ENCODE data around the gene TMEM30B. TPM values are rescaled to one million over a fixed set of nuclear protein-coding genes. Genes with fewer than 3 reads are reported as not detected.
A peak's percentile ranks its signal among the peaks of the same experiment; 100 is the strongest.
"Not testable (repeated sequence)": the region's sequence is repeated elsewhere in the genome, so short reads cannot be mapped to it uniquely, and the experiment has no call there.

Gene TMEM30B
- total RNA-seq, 4 donors from 2014 or later: 15.6 to 47.6 (median 39.9) TPM

- WGBS, 2 donors: 83% methylated on average over 4 of the region's 4 CpGs
- H3K4me1 ChIP-seq: no peaks in the 10 kb centered on the region
- no peak overlapping the region for H3K27ac ChIP-seq
- no peak overlapping the region for H3K4me3 ChIP-seq
- no peak for TF ChIP-seq POLR2A (IDR thresholded peaks at IDR 0.05)
- no peak for TF ChIP-seq EP300 (IDR thresholded peaks at IDR 0.05)
- TF ChIP-seq CTCF (IDR thresholded peaks at IDR 0.05): no peak
- DNase-seq (ENCODE audit: low spot score in 2 of 2): no peak
- no peaks in the 10 kb centered on the region for H3K36me3 ChIP-seq
- peaks cover 0 to 12% (median 0%) of the 10 kb centered on the region in 4 donors for H3K9me3 ChIP-seq
- H3K27me3 ChIP-seq: peaks cover 0 to 4% of the 10 kb centered on the region in 2 donors
These were observed 34.2 kb upstream of the TMEM30B start for GRCh38 chr14:61315313-61315712.

GRCh38 chr14:61308701-61309100, 27.6 kb upstream of the TMEM30B start:
- H3K4me1 ChIP-seq; H3K27ac ChIP-seq; DNase-seq (ENCODE audit: low spot score in 2 of 2); H3K27me3 ChIP-seq; H3K4me3 ChIP-seq; H3K36me3 ChIP-seq: not testable (repeated sequence)
- 90 to 94% methylated on average over 4 of the region's 4 CpGs for WGBS, 2 donors
- H3K9me3 ChIP-seq: peaks cover 0 to 36% (median 3%) of the 10 kb centered on the region in 4 donors

- 28 to 42% methylated on average over 3 of the region's 3 CpGs for WGBS, 2 donors
These were observed 27.1 kb upstream of the TMEM30B start for GRCh38 chr14:61308198-61308597.

GRCh38 chr14:61304688-61305087, 23.6 kb upstream of the TMEM30B start:
- Histone ChIP-seq H3K27ac (no peak overlapping the region), H3K4me1 (no peaks in the 10 kb centered on the region), H3K9me3 (peaks cover 0 to 19% (median 3%) of the 10 kb centered on the region in 4 donors), H3K4me3 (no peak overlapping the region), H3K27me3 (no peaks in the 10 kb centered on the region), H3K36me3 (no peaks in the 10 kb centered on the region)
- no peak for DNase-seq (ENCODE audit: low spot score in 2 of 2)
- 82 to 96% methylated on average over 2 of the region's 2 CpGs for WGBS, 2 donors
- TF ChIP-seq EP300 (IDR thresholded peaks at IDR 0.05) (no peak), POLR2A (IDR thresholded peaks at IDR 0.05) (no peak), CTCF (IDR thresholded peaks at IDR 0.05) (no peak)

More at GRCh38 chr14:61308198-61308597, 27.1 kb upstream of the TMEM30B start:
- TF ChIP-seq EP300 (IDR thresholded peaks at IDR 0.05) (peak in 1 of 2 donors; percentile 38), CTCF (IDR thresholded peaks at IDR 0.05) (no peak), POLR2A (IDR thresholded peaks at IDR 0.05) (no peak)
- H3K4me3 ChIP-seq: no peak overlapping the region
- no peak overlapping the region for H3K27ac ChIP-seq
- no peaks in the 10 kb centered on the region for H3K27me3 ChIP-seq
- no peaks in the 10 kb centered on the region for H3K36me3 ChIP-seq
- no peak for DNase-seq (ENCODE audit: low spot score in 2 of 2)
- H3K4me1 ChIP-seq: no peaks in the 10 kb centered on the region
- H3K9me3 ChIP-seq: peaks cover 0 to 33% (median 3%) of the 10 kb centered on the region in 4 donors

- Histone ChIP-seq H3K4me1 (peaks cover 0 to 9% (median 0%) of the 10 kb centered on the region in 4 donors), H3K9me3 (peaks cover 0 to 14% (median 3%) of the 10 kb centered on the region in 4 donors), H3K36me3 (no peaks in the 10 kb centered on the region), H3K27me3 (no peaks in the 10 kb centered on the region), H3K4me3 (no peak overlapping the region), H3K27ac (no peak overlapping the region)
- TF ChIP-seq EP300 (IDR thresholded peaks at IDR 0.05): no peak
- TF ChIP-seq CTCF (IDR thresholded peaks at IDR 0.05): no peak
- no peak for TF ChIP-seq POLR2A (IDR thresholded peaks at IDR 0.05)
- DNase-seq (ENCODE audit: low spot score in 2 of 2): no peak
- 76 to 80% methylated on average over 7 of the region's 7 CpGs for WGBS, 2 donors
These were observed 19.6 kb upstream of the TMEM30B start for GRCh38 chr14:61300754-61301153.

- Histone ChIP-seq H3K27me3 (no peaks in the 10 kb centered on the region), H3K9me3 (peaks cover 0 to 10% (median under 1%) of the 10 kb centered on the region in 4 donors), H3K27ac (no peak overlapping the region), H3K4me1 (peaks cover 0 to 9% (median 0%) of the 10 kb centered on the region in 4 donors), H3K36me3 (no peaks in the 10 kb centered on the region), H3K4me3 (no peak overlapping the region)
- no peak for DNase-seq (ENCODE audit: low spot score in 2 of 2)
- 38 to 56% methylated on average over 2 of the region's 2 CpGs for WGBS, 2 donors
- TF ChIP-seq EP300 (IDR thresholded peaks at IDR 0.05) (no peak), CTCF (IDR thresholded peaks at IDR 0.05) (no peak), POLR2A (IDR thresholded peaks at IDR 0.05) (no peak)
These were observed 19.1 kb upstream of the TMEM30B start for GRCh38 chr14:61300209-61300608.
